Endothelial cell of umbilical vein (primary cell): ENCODE data around the gene KRT26. TPM values are rescaled to one million over a fixed set of nuclear protein-coding genes. Genes with fewer than 3 reads are reported as not detected.

ENCODE experiments used
- BruUV-seq: library from RNA; stranded (reverse); fragments of 400-500 nt; replicated peaks from 2 replicates; lab custom pipeline; 2021; lab: Mats Ljungman, UMichigan
- CTCF ChIA-PET: fragments of 300-600, 350-600 bp; sonication (Branson Sonifier 250); formaldehyde crosslinking; loops from one replicate; lab custom pipeline; 2021; ENCODE audit warnings: antibody characterized with exemption, inconsistent platforms; lab: Charles Lee
- POLR2A ChIA-PET: fragments of 300-600, 350-600 bp; sonication (Branson Sonifier 250); formaldehyde crosslinking; loops from one replicate; lab custom pipeline; 2021; ENCODE audit warnings: antibody characterized with exemption, inconsistent platforms; lab: Charles Lee
- DNase-seq: peaks from one replicate; pipeline ENCODE4 v3.0.0-alpha.2; 2011; ENCODE audit warnings: low read depth, low spot score
- FAIRE-seq: peaks from 2 replicates; lab custom pipeline; 2011; peaks lifted over from hg19 to GRCh38; lab: Jason Lieb, UNC
- H2AFZ ChIP-seq: 2 replicates; pipeline ENCODE4 v1.6.0; 2012; ENCODE audit warnings: low read depth, low read length, control low read depth, inconsistent platforms
- H3K27ac ChIP-seq: 2 replicates; pipeline ENCODE4 v1.5.1; 2011; ENCODE audit warnings: low read depth, mild to moderate bottlenecking, control low read depth, low read length, moderate library complexity; ENCODE audit not compliant: insufficient read depth
- H3K27me3 ChIP-seq, 2 experiments: 2 replicates each; pipeline versions ENCODE4 v1.6.0 to v1.6.1; 2011; ENCODE audit warnings: low read length in 2 of 2, mixed read lengths in 1 of 2; ENCODE audit not compliant: control insufficient read depth in 2 of 2, insufficient read depth in 2 of 2
- H3K36me3 ChIP-seq, 2 experiments: 2 replicates in 1 of 2; 3 replicates in 1 of 2; pipeline ENCODE4 v1.5.1; 2011; ENCODE audit warnings: low read length in 2 of 2, mild to moderate bottlenecking in 1 of 2, moderate library complexity in 1 of 2; ENCODE audit not compliant: control insufficient read depth in 2 of 2, insufficient read depth in 2 of 2; ENCODE audit errors: extremely low read depth in 1 of 2
- H3K4me1 ChIP-seq: 3 replicates; pipeline ENCODE4 v1.5.1; 2011; ENCODE audit warnings: mild to moderate bottlenecking, low read length; ENCODE audit not compliant: control insufficient read depth, insufficient read depth; ENCODE audit errors: extremely low read depth
- H3K4me2 ChIP-seq: 2 replicates; pipeline ENCODE4 v1.6.1; 2011; ENCODE audit warnings: low read length, control low read depth, mixed read lengths; ENCODE audit not compliant: insufficient read depth
- H3K4me3 ChIP-seq, 3 experiments: fragments of 200-600 bp in 1 of 3; sonication (generic), shearing (Covaris generic) in 1 of 3; replicated peaks in 1 of 3; 2 replicates each; pipeline ENCODE4 v1.5.1; 2011 to 2016; ENCODE audit warnings: control low read depth in 3 of 3, low read length in 3 of 3, mild to moderate bottlenecking in 2 of 3, inconsistent platforms in 1 of 3, low read depth in 1 of 3, moderate library complexity in 1 of 3; ENCODE audit not compliant: insufficient read depth in 1 of 3
- H3K79me2 ChIP-seq: 2 replicates; pipeline ENCODE4 v1.6.0; 2012; ENCODE audit warnings: low read length, inconsistent platforms; ENCODE audit not compliant: control insufficient read depth, insufficient read depth
- H3K9ac ChIP-seq: replicated peaks from 2 replicates; pipeline ENCODE3; 2011; ENCODE audit warnings: low read length, control low read depth; ENCODE audit not compliant: insufficient read depth; ENCODE audit errors: extremely low read depth
- H3K9me1 ChIP-seq: replicated peaks from 3 replicates; pipeline ENCODE4 v1.6.0; 2011; ENCODE audit warnings: mild to moderate bottlenecking, low read length; ENCODE audit not compliant: control insufficient read depth, insufficient read depth; ENCODE audit errors: extremely low read depth
- H3K9me3 ChIP-seq: replicated peaks from 2 replicates; pipeline ENCODE4 v1.5.1; 2012; ENCODE audit warnings: low read length, inconsistent platforms; ENCODE audit not compliant: control insufficient read depth, insufficient read depth
- H4K20me1 ChIP-seq: replicated peaks from 2 replicates; pipeline ENCODE3; 2011; ENCODE audit warnings: mild to moderate bottlenecking, low read length; ENCODE audit not compliant: control insufficient read depth, insufficient read depth; ENCODE audit errors: extremely low read depth
- CTCF ChIP-seq, 2 donors: IDR thresholded peaks; 1 replicate in 1 of 2; 2 replicates in 1 of 2; pipeline ENCODE4 v1.5.1; 2011; ENCODE audit warnings: low read length in 2 of 2, mild to moderate bottlenecking in 2 of 2, moderate library complexity in 2 of 2, control low read depth in 1 of 2, inconsistent platforms in 1 of 2, low read depth in 1 of 2; ENCODE audit not compliant: insufficient read depth in 1 of 2; ENCODE audit errors: extremely low read depth in 1 of 2
- EZH2 ChIP-seq: IDR thresholded peaks from 2 replicates; pipeline ENCODE4 v1.6.1; 2012; ENCODE audit warnings: borderline replicate concordance, low read depth, mild to moderate bottlenecking, moderate library complexity, low read length, inconsistent platforms; ENCODE audit not compliant: severe bottlenecking
- FOS ChIP-seq: IDR thresholded peaks from 2 replicates; pipeline ENCODE4 v1.6.1; 2011; ENCODE audit warnings: mild to moderate bottlenecking, low read length, moderate library complexity, borderline replicate concordance; ENCODE audit not compliant: insufficient read depth
- GATA2 ChIP-seq: IDR thresholded peaks from 2 replicates; pipeline ENCODE4 v1.7.0; 2011; ENCODE audit warnings: low read depth, mild to moderate bottlenecking, moderate library complexity, mixed read lengths, low read length; ENCODE audit not compliant: insufficient read length, insufficient read depth
- JUN ChIP-seq: IDR thresholded peaks from 2 replicates; pipeline ENCODE4 v1.6.1; 2011; ENCODE audit warnings: borderline replicate concordance, low read depth; ENCODE audit not compliant: insufficient read length, insufficient read depth
- MYC ChIP-seq: IDR thresholded peaks from one replicate; pipeline ENCODE4 v1.6.1; 2011; ENCODE audit warnings: mild to moderate bottlenecking, low read depth, low read length
- POLR2A ChIP-seq: IDR thresholded peaks from 2 replicates; pipeline ENCODE4 v1.6.1; 2012; ENCODE audit warnings: low read depth, mild to moderate bottlenecking, control low read depth, low read length
- POLR2AphosphoS5 ChIP-seq: IDR thresholded peaks from 2 replicates; pipeline ENCODE4 v1.6.1; 2012; ENCODE audit warnings: low read depth, mild to moderate bottlenecking, control low read depth, low read length, moderate library complexity; ENCODE audit not compliant: insufficient read depth
- dilution Hi-C: fragments of 300-500 bp; cut with MboI; formaldehyde crosslinking; loops from one replicate; pipeline ENCODE4 v1.15.0; 2019; ENCODE audit warnings: low sequenced_read_pairs; ENCODE audit not compliant: extremely low pct_ligation_motif_present
- intact Hi-C: fragments of 100-400 bp; cut with micrococcal nuclease; formaldehyde crosslinking; loops from one replicate; pipeline ENCODE4 v1.10.0; 2022
- polyA plus RNA-seq, 4 experiments: library from polyadenylated mRNA; depleted of rRNA in 3 of 4; stranded (reverse) in 3 of 4; unstranded in 1 of 4; fragments of >200 nt; gene quantifications; 2 replicates each; pipeline versions ENCODE4 v1.2.1 to v1.2.3, GENCODE V29; 2011 to 2012; ENCODE audit warnings: missing spikeins in 1 of 4
- total RNA-seq: library from RNA; stranded (reverse); gene quantifications from 2 replicates; pipeline ENCODE4 v1.2.3, GENCODE V29; 2021
- TF ChIP-seq, protein P1 (sequence below): IDR thresholded peaks from 2 replicates; pipeline ENCODE4 v1.6.1; 2011; ENCODE audit not compliant: insufficient read depth, insufficient read length

KRT26 gene
- total and polyA plus RNA-seq, 2 donors (not counting 3 experiments of a cell fraction or from before 2014, with no cell fraction given): not detected

- Histone ChIP-seq H2AFZ (no peak within 1 kb of the TSS), H3K4me2 (no peak within 1 kb of the TSS), H4K20me1 (no peaks in the 10 kb centered on the region), H3K27ac (no peak within 1 kb of the TSS), H3K27me3 (no peaks in the 10 kb centered on the region), H3K4me3 (no peak within 1 kb of the TSS), H3K9me3 (no peaks in the 10 kb centered on the region), H3K4me1 (no peaks in the 10 kb centered on the region), H3K79me2 (no peaks in the 10 kb centered on the region), H3K9ac (no peak within 1 kb of the TSS), H3K36me3 (no peaks in the 10 kb centered on the region), H3K9me1 (no peaks in the 10 kb centered on the region)
- POLR2A ChIA-PET: no interaction called here
- CTCF ChIA-PET: interaction anchor here (0.6 to 1.3 kb wide), 2 partner anchors 9 to 787 kb away, joined by 3 read pairs; no protein-coding TSS in a partner anchor
- intact Hi-C loops: no loop called here
- dilution Hi-C loops: no loop called here
- FAIRE-seq (no peak), DNase-seq (no peak)
- TF ChIP-seq GATA2 (no peak), POLR2AphosphoS5 (no peak), MYC (no peak), JUN (no peak), FOS (no peak), POLR2A (no peak), CTCF (IDR thresholded peaks at IDR 0.05; ENCODE audit: extremely low read depth in 1 of 2, insufficient read depth in 1 of 2, low read depth in 1 of 2, low read length in 2 of 2) (no peak), EZH2 (no peak)
- TF ChIP-seq, protein P1, sequence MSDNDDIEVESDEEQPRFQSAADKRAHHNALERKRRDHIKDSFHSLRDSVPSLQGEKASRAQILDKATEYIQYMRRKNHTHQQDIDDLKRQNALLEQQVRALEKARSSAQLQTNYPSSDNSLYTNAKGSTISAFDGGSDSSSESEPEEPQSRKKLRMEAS: no peak
- BruUV-seq: no TSS peak
These were observed 16.8 kb downstream of the KRT26 start, which contains the start of gene KRT25 for GRCh38 chr17:40755231-40755630. Gene KRT25, minus strand, starts transcription at chr17:40755331. Its CDS starts 60 bp downstream, at chr17:40755271.
